Suprapubic skin (tissue), 3 donors: Measurements from ENCODE around the gene CREB5.

Experiments
- CTCF ChIP-seq, 2 donors: fragments of 200-600 bp in 1 of 2; fragments of 450-650 bp in 1 of 2; sonication (generic) in 1 of 2; IDR thresholded peaks; one replicate each; pipeline ENCODE4 v1.5.1; 2016 to 2019; ENCODE audit warnings: antibody characterized with exemption in 2 of 2, mild to moderate bottlenecking in 1 of 2, moderate library complexity in 1 of 2
- POLR2AphosphoS5 ChIP-seq, 3 donors: sonication (generic); formaldehyde crosslinking; IDR thresholded peaks; one replicate each; pipeline ENCODE4 v1.6.1; 2017; ENCODE audit warnings: antibody characterized with exemption in 3 of 3

- no peak for TF ChIP-seq CTCF (IDR thresholded peaks at IDR 0.05)
- TF ChIP-seq POLR2AphosphoS5 (IDR thresholded peaks at IDR 0.05): no peak
These were observed 214.9 kb downstream of the CREB5 start for GRCh38 chr7:28627263-28627653.
